Mesodermal cell (in vitro differentiated cells): ENCODE data around the gene RMDN3.
A peak's percentile ranks its signal among the peaks of the same experiment; 100 is the strongest.

Source experiments
- H3K27ac ChIP-seq: 2 replicates; pipeline ENCODE4 v1.7.0; 2013; ENCODE audit warnings: mild to moderate bottlenecking, low read depth, low read length, moderate library complexity; ENCODE audit not compliant: severe bottlenecking
- H3K36me3 ChIP-seq: 2 replicates; pipeline ENCODE4 v1.7.1; 2013; ENCODE audit warnings: mild to moderate bottlenecking, low read length, moderate library complexity; ENCODE audit not compliant: control insufficient read depth, insufficient read depth
- H3K4me1 ChIP-seq: one replicate; pipeline ENCODE4 v1.7.1; 2013; ENCODE audit warnings: mild to moderate bottlenecking, low read length; ENCODE audit not compliant: insufficient read depth, control insufficient read depth, poor library complexity, severe bottlenecking
- H3K4me3 ChIP-seq: 2 replicates; pipeline ENCODE4 v1.7.0; 2013; ENCODE audit warnings: low read length, control low read depth, mild to moderate bottlenecking; ENCODE audit not compliant: insufficient read depth, poor library complexity, severe bottlenecking; ENCODE audit errors: extremely low read depth
- H3K9me3 ChIP-seq: 2 replicates; pipeline ENCODE4 v1.7.1; 2013; ENCODE audit warnings: mild to moderate bottlenecking, low read length, moderate library complexity; ENCODE audit not compliant: control insufficient read depth
- WGBS, 2 experiments: methylation state at CpG; one replicate each; pipeline ENCODE4 v1.1.5; 2013; ENCODE audit warnings: missing lambda C conversion rate in 2 of 2; ENCODE audit not compliant: insufficient coverage in 2 of 2; 5-methylcytosine and 5-hydroxymethylcytosine counted together

The RMDN3 gene

GRCh38 chr15:40694688-40695468 lies 60.2 kb downstream of the RMDN3 start, which contains the start of gene RAD51:
RAD51 (plus strand) TSS chr15:40695174; CDS start chr15:40698759, 3,585 bp downstream.
- Histone ChIP-seq H3K9me3 (no peaks in the 10 kb centered on the region), H3K4me3 (peak within 1 kb of the TSS; percentile 79), H3K4me1 (no peaks in the 10 kb centered on the region), H3K36me3 (peaks cover 38% of the 10 kb centered on the region), H3K27ac (peak within 1 kb of the TSS; percentile 98)
- 1% methylated on average over 72 to 76 of the region's 81 CpGs for WGBS, 2 experiments

- H3K27ac ChIP-seq = peak overlapping the region; percentile 98
- peak overlapping the region; percentile 79 for H3K4me3 ChIP-seq
- 38 to 42% methylated on average over 31 of the region's 31 CpGs for WGBS, 2 experiments
Measured at GRCh38 chr15:40693904-40694687, 61.0 kb downstream of the RMDN3 start.

GRCh38 chr15:40691737-40692136 lies 63.3 kb downstream of the RMDN3 start:
- H3K9me3 ChIP-seq = no peaks in the 10 kb centered on the region
- H3K36me3 ChIP-seq = peaks cover 21% of the 10 kb centered on the region
- no peaks in the 10 kb centered on the region for H3K4me1 ChIP-seq
- WGBS, 2 experiments = 89 to 93% methylated on average over 3 of the region's 4 CpGs
- no peak overlapping the region for H3K4me3 ChIP-seq
- no peak overlapping the region for H3K27ac ChIP-seq

More at GRCh38 chr15:40693904-40694687, 61.0 kb downstream of the RMDN3 start:
- Histone ChIP-seq H3K36me3 (peaks cover 31% of the 10 kb centered on the region), H3K4me1 (no peaks in the 10 kb centered on the region), H3K9me3 (no peaks in the 10 kb centered on the region)

GRCh38 chr15:40688932-40689799 lies 65.9 kb downstream of the RMDN3 start:
- Histone ChIP-seq H3K4me1 (no peaks in the 10 kb centered on the region), H3K9me3 (no peaks in the 10 kb centered on the region), H3K27ac (no peak overlapping the region), H3K4me3 (no peak overlapping the region), H3K36me3 (peaks cover 21% of the 10 kb centered on the region)
- 90% methylated on average over 5 of the region's 9 CpGs for WGBS, 2 experiments
